GM12873 (cell line): ENCODE measurements around the gene ZNF669.
A peak's percentile ranks its signal among the peaks of the same experiment; 100 is the strongest.

Experiments used
- TF ChIP-seq, protein P1 (sequence below): IDR thresholded peaks from 2 replicates; pipeline ENCODE4 v1.5.1; 2012; ENCODE audit warnings: low read depth, mild to moderate bottlenecking, moderate library complexity, low read length, control low read depth; ENCODE audit not compliant: insufficient read depth; ENCODE audit errors: missing control alignments

Gene ZNF669

DNA sequence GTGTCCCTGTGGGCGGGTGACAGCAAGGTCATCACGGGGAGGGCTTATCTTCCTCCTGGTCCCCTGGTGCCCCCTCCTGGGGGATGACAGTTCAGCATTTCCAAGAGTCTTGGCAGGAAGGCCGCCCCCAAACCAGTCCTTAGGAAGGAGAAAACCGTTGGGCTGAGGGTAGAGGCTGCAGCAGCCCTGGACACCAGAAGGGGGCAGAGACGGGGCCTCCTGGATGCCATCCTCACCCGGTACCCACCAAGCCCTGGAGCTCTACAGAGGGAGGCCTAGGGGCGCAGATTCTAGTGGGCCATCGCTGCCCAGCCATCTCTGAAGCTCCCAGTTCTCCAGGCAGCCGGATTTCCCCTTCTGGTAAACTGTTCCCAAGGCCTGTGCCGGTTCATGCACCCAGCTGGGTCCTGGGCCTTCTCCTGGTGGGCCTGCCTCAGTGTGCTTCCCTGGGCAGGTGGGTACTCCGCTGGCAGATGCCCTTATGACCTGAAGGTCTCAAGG is 14.8 kb upstream of the ZNF669 start:
- TF ChIP-seq, protein P1, sequence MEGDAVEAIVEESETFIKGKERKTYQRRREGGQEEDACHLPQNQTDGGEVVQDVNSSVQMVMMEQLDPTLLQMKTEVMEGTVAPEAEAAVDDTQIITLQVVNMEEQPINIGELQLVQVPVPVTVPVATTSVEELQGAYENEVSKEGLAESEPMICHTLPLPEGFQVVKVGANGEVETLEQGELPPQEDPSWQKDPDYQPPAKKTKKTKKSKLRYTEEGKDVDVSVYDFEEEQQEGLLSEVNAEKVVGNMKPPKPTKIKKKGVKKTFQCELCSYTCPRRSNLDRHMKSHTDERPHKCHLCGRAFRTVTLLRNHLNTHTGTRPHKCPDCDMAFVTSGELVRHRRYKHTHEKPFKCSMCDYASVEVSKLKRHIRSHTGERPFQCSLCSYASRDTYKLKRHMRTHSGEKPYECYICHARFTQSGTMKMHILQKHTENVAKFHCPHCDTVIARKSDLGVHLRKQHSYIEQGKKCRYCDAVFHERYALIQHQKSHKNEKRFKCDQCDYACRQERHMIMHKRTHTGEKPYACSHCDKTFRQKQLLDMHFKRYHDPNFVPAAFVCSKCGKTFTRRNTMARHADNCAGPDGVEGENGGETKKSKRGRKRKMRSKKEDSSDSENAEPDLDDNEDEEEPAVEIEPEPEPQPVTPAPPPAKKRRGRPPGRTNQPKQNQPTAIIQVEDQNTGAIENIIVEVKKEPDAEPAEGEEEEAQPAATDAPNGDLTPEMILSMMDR = peak; percentile 38

- TF ChIP-seq, protein P1 = no peak
These were observed 11.4 kb upstream of the ZNF669 start for GRCh38 chr1:247115545-247115944.

- TF ChIP-seq, protein P1 = no peak
These were observed 11.0 kb upstream of the ZNF669 start for GRCh38 chr1:247115141-247115510.

DNA sequence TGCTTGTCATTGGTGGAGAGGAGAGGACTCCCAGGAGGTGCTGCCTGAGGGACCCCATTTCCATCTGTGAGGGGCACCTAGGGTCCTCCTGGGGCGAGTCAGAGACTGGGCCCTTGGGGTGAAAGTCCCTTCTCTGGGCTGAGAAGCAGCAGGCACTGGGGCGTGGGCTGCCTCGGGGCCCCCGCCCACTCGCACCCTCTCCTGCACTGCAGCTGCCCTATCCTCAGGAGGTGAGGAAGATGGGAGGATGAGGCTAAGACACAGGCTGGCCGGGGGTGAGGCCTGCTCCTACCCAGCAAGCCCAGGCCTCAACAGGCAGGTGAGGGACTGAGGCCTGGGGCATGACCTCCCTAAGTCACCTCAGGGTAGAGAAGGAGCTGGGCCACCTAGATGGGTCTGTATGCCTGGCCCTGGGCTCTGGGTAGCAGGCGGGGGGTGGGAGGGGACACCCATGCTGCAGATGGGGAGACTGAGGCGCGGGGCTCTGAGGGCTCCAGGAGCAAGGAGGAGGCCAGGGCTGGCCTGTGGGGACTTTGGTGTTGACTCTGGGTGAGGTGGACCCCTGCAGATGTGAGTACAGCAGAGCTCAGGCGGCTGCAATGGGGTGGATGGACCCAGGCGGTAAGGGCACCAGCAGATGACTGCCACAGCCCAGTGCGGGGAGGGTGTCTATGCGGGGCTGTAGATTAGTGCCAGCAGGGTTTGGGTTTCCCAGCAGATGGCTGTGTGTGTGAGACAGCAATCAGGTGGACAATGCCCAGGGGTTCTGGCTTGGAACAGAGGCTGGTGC is 10.4 kb upstream of the ZNF669 start:
- TF ChIP-seq, protein P1 = no peak

DNA sequence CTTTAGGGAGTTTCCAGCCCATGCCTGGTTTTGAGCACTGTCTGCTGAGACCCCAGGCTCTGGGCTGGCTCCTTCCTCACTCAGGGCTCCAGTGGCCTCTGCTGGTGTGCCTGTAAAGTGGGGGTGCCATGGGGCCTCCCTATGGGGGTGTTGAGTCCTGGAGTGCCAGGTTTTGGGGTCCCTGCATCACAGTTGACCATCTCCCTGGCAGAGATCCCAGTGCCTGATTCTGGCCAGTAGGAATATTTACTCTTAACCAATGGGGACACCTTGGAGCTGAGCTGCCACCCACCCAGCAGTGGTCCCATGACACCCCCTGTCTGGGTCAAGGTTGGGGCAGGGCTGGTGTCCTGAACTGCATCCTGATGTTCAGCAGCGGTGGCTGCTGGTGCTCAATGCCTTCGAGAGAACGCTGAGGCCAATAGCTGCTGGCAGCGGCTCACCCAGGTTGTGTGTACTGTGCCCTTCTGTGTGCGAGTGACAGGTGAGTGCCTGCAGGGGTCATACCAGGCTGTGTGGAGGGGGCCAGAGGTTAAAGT is 9.6 kb upstream of the ZNF669 start:
- TF ChIP-seq, protein P1 = no peak

DNA sequence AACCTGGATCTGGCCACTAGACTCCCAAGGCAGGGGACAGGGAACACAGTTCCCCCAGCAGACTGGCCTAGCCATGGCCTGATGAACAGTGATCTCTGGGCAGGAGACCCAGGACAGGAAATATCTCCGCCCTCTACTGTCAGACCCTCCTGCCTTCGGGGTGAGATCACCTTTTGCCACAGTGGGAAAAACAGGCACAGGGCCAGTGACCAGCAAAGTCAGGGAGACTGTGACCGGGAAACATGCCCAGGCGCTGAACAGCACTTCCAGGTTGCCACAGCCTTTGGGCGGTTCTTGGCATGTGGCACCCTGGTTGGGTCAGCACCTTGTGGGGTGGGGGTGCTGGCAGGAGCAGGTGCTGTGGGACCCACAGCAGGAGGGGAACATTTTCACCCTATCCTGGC is 8.9 kb upstream of the ZNF669 start:
- TF ChIP-seq, protein P1 = no peak

- TF ChIP-seq, protein P1 = no peak
These were observed 8.3 kb upstream of the ZNF669 start for GRCh38 chr1:247112479-247112781.
